ENCODE results near the gene TMEM221. TPM values are rescaled to one million over a fixed set of nuclear protein-coding genes. Genes with fewer than 3 reads are reported as not detected.

TMEM221 gene
- total RNA-seq, 8 experiments from 2014 or later, result 0.23 to 1.7 (median 0.29) TPM; not detected in 1

DNA sequence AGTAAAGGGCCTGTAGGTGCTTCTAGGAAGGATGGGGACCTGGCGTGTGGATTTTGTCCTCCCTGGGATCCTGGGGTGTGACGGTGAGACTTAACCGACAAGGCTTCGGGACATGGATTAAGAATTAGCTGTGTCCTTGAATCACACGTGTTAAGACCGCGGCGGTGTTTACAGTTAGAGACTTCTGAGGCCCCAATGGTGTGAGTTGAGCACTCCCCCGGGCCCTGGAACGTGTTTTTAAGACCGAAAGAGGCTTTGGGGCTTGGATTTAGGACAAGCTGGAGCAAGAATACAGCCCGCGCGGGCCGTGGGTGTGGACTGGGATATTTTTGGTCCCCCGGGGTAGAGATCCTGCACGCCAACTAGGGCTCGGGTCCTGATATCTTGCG is 20.6 kb upstream of the TMEM221 start:
- in situ Hi-C loops (cut with MboI; ENCODE audit: low pct_unique_long_range_greater_than_20kb in 2 of 9, low sequenced_read_pairs in 9 of 9, unreplicated experiment in 9 of 9), result loop anchor here in 1 of 9 experiments (10.0 kb wide), 1 partner anchor 64 kb away; the partner anchor contains the start of gene BST2
- Histone ChIP-seq H3K27ac (peak overlapping the region in 1 of 2 donors; percentile 80), H3K4me3 (peak overlapping the region; percentile 57 to 89 (median 73)), H3K4me1 (replicated peaks in 1 of 2) (peaks cover 11 to 16% of the 10 kb centered on the region in 2 donors)
- WGBS, 10 experiments, result 0 to 9% (median 5%) methylated on average over 3 to 19 of the region's 19 CpGs; no CpG with 5 or more reads in 5 of the 10 experiments
- peak in 3 of 8 experiments; percentile 0 to 4 (median 3) for ATAC-seq (replicated peaks in 6 of 8)

DNA sequence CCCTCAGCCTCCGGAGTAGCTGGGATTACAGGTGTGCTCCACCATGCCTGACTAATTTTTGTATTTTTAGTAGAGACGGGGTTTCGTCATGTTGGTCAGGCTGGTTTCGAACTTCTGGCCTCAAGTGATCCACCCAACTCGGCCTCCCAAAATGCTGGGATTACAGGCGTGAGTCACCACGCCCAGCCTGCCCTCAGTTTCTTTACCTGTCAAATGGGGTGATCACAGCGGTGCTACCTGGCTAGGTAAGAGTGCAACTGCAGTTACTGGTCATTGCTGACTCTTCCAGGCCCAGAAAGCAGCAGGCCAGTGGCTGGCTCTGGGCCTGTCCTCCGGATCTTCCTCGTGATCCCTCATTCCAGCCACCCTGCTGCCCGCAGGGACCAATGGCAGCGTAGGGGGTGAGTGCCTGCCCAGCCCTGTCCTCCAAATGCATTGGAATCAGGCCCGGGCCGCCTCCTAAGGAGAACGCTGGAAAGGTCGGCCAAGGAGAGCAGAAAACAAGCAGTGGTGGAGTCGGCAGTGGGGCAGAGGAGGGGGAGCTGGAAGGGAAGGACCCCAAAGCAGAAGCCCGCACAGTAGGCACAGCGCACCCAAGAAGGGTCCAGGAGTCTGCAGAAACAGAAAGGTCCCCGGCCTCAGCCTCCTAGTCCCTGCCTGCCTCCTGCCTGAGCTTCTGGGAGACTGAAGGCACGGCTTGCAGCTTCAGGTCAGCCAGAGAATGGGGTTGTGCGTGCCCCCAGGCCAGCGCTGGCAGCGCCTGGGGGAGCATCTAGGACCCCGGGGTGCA is 20.0 kb upstream of the TMEM221 start:
- WGBS, 10 experiments, result 22 to 100% (median 80%) methylated on average over 3 to 8 of the region's 25 CpGs; no CpG with 5 or more reads in 1 of the 10 experiments
- in situ Hi-C loops (cut with MboI; ENCODE audit: low pct_unique_long_range_greater_than_20kb in 2 of 9, low sequenced_read_pairs in 9 of 9, unreplicated experiment in 9 of 9), result loop anchor here in 1 of 9 experiments (10.0 kb wide), 1 partner anchor 64 kb away; the partner anchor contains the start of gene BST2

GRCh38 chr19:17467471-17468301 is 19.2 kb upstream of the TMEM221 start:
- H3K27ac ChIP-seq, result no peak overlapping the region
- no peak for ATAC-seq (replicated peaks in 6 of 8)
- 55 to 90% (median 71%) methylated on average over 1 to 11 of the region's 12 CpGs; no CpG with 5 or more reads in 1 of the 10 experiments for WGBS, 10 experiments

More for the DNA sequence above, 20.0 kb upstream of the TMEM221 start:
- Histone ChIP-seq H3K4me3 (peak overlapping the region in 3 of 5 donors; percentile 73 to 89 (median 83)), H3K27ac (peak overlapping the region in 1 of 2 donors; percentile 80), H3K4me1 (replicated peaks in 1 of 2) (peaks cover 11 to 16% of the 10 kb centered on the region in 2 donors)
- ATAC-seq (replicated peaks in 6 of 8), result peak in 1 of 8 experiments; percentile 0

GRCh38 chr19:17466487-17466850 is 18.0 kb upstream of the TMEM221 start:
- Histone ChIP-seq H3K4me1 (replicated peaks in 1 of 2) (peaks cover 9 to 14% of the 10 kb centered on the region in 2 donors), H3K4me3 (no peak overlapping the region), H3K27ac (no peak overlapping the region)
- ATAC-seq (replicated peaks in 6 of 8), result no peak
- 0 to 100% (median 24%) methylated on average over 1 to 6 of the region's 6 CpGs; no CpG with 5 or more reads in 1 of the 10 experiments for WGBS, 10 experiments
- in situ Hi-C loops (cut with MboI; ENCODE audit: low pct_unique_long_range_greater_than_20kb in 2 of 9, low sequenced_read_pairs in 9 of 9, unreplicated experiment in 9 of 9), result loop anchor here in 1 of 9 experiments (10.0 kb wide), 1 partner anchor 62 kb away; the partner anchor contains the start of gene BST2

More at GRCh38 chr19:17467471-17468301, 19.2 kb upstream of the TMEM221 start:
- Histone ChIP-seq H3K4me1 (replicated peaks in 1 of 2) (peaks cover 11 to 16% of the 10 kb centered on the region in 2 donors), H3K4me3 (no peak overlapping the region)
- in situ Hi-C loops (cut with MboI; ENCODE audit: low pct_unique_long_range_greater_than_20kb in 2 of 9, low sequenced_read_pairs in 9 of 9, unreplicated experiment in 9 of 9), result loop anchor here in 1 of 9 experiments (10.0 kb wide), 1 partner anchor 63 kb away; the partner anchor contains the start of gene BST2

DNA sequence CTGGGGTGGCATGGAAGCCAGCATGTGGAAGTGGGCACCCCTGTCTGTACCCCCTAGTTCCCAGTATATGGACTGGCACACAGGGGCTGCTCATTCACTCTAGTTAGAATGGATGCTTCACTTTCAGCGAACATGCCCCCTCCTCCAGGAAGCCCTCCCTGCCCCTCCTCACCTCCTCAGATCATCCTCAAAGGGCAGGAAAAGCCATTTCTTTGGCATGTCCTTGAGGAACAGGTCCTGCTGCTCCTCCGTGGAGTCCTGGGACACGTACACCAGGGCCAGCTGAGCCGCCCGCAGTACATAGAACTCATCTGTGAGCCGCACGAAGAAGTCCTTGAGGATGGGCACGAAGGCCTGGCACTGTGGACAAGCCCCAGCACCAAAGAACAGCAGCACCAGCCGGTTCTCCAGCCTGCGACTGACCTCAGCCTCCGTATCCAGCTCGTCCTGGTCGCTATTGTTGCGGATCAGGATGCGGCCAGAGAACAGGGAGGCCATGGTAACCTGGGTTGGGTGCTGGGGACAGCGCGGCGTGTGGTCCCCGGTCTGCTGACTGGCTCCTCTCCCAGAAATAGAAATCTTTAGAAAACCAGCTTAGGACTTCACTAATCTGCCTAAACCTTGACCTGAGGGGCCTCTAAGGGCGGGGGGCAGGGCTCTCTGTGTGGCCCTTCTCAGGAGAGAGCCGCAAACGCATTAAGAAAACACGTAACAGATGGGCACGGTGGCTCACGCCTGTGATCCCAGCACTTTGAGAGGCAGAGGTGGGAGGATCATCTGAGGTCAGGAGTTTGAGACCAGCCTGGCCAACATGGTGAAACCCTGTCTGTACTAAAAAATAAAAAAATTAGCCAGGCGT is 12.1 kb upstream of the TMEM221 start, which contains the start of gene NXNL1:
Gene NXNL1, minus strand, starts transcription at position 555 of the 859 bp plus-strand sequence. Its CDS starts 57 bp downstream, at position 498.
- no peak within 1 kb of the TSS for H3K4me3 ChIP-seq
- no peak within 1 kb of the TSS for H3K27ac ChIP-seq
- 27 to 100% (median 74%) methylated on average over 1 to 13 of the region's 26 CpGs; no CpG with 5 or more reads in 6 of the 10 experiments for WGBS, 10 experiments
- ATAC-seq (replicated peaks in 6 of 8), result no peak
- H3K4me1 ChIP-seq (replicated peaks in 1 of 2), result no peaks in the 10 kb centered on the region
- in situ Hi-C loops (cut with MboI; ENCODE audit: low pct_unique_long_range_greater_than_20kb in 2 of 9, low sequenced_read_pairs in 9 of 9, unreplicated experiment in 9 of 9), result loop anchor here in 1 of 9 experiments (10.0 kb wide), 1 partner anchor 56 kb away; the partner anchor contains the start of gene BST2

GRCh38 chr19:17458970-17459369 is 10.5 kb upstream of the TMEM221 start:
- WGBS, 10 experiments, result 40 to 93% (median 59%) methylated on average over 2 to 3 of the region's 3 CpGs
- in situ Hi-C loops (cut with MboI; ENCODE audit: low pct_unique_long_range_greater_than_20kb in 2 of 9, low sequenced_read_pairs in 9 of 9, unreplicated experiment in 9 of 9), result no loop called here
- H3K27ac ChIP-seq, result no peak overlapping the region
- H3K4me3 ChIP-seq, result no peak overlapping the region
- peaks cover 4 to 6% of the 10 kb centered on the region in 2 donors for H3K4me1 ChIP-seq (replicated peaks in 1 of 2)
- no peak for ATAC-seq (replicated peaks in 6 of 8)

- 20 to 50% (median 33%) methylated on average over 1 to 5 of the region's 6 CpGs; no CpG with 5 or more reads in 3 of the 10 experiments for WGBS, 10 experiments
- no peak for ATAC-seq (replicated peaks in 6 of 8)
- in situ Hi-C loops (cut with MboI; ENCODE audit: low pct_unique_long_range_greater_than_20kb in 2 of 9, low sequenced_read_pairs in 9 of 9, unreplicated experiment in 9 of 9), result no loop called here
- Histone ChIP-seq H3K4me1 (replicated peaks in 1 of 2) (peaks cover 4 to 6% of the 10 kb centered on the region in 2 donors), H3K27ac (no peak overlapping the region), H3K4me3 (no peak overlapping the region)
These were observed 9.1 kb upstream of the TMEM221 start for GRCh38 chr19:17457616-17458015.

- H3K4me1 ChIP-seq (replicated peaks in 1 of 2), result peaks cover 4 to 6% of the 10 kb centered on the region in 2 donors
- no peak overlapping the region for H3K4me3 ChIP-seq
- WGBS, 10 experiments, result 60 to 100% (median 84%) methylated on average over 1 to 4 of the region's 11 CpGs; no CpG with 5 or more reads in 3 of the 10 experiments
- H3K27ac ChIP-seq, result no peak overlapping the region
- ATAC-seq (replicated peaks in 6 of 8), result no peak
- in situ Hi-C loops (cut with MboI; ENCODE audit: low pct_unique_long_range_greater_than_20kb in 2 of 9, low sequenced_read_pairs in 9 of 9, unreplicated experiment in 9 of 9), result no loop called here
These were observed 7.7 kb upstream of the TMEM221 start for GRCh38 chr19:17456127-17456526.

DNA sequence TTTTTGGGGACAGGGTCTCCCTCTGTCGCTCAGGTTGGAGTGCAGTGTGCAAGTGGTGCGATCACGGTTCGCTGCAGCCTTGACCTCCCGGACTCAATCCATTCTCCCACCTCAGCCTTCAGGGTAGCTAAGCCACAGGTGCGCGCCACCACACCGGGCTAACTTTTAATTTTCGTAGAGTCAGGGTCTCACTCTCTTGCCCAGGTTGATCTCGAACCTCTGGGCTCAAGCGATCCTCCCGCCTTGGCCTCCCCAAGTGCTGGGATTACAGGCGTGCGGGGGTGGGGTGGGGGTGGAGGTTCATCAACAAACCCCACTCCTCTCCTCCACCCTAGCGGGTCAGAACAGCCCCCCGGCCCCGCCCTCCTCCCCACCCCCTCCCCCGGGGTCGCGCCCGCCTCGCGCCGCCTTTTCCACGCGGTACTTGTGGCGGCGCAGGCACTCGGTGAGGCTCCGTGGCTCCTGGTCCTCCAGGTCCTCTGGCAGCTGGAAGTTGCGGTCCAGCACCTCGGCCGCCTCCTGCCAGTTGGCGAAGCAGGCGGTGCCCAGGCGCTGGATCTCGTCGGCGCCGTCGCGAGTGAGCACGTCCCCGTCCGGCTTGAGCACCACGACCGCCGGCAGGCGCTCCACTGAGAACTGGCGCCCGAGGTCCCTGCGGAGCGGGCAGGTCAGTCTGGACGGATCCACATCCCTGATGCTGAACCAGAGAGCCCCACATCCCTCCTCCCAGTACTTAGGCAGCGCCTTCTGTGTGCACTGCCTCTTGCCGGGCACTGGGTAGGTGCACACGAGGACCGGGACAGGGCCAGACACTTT is 7.0 kb upstream of the TMEM221 start:
- Histone ChIP-seq H3K4me3 (no peak overlapping the region), H3K4me1 (replicated peaks in 1 of 2) (peaks cover 4 to 6% of the 10 kb centered on the region in 2 donors), H3K27ac (no peak overlapping the region)
- peak in 4 of 8 experiments; percentile 7 to 24 (median 14) for ATAC-seq (replicated peaks in 6 of 8)
- in situ Hi-C loops (cut with MboI; ENCODE audit: low pct_unique_long_range_greater_than_20kb in 2 of 9, low sequenced_read_pairs in 9 of 9, unreplicated experiment in 9 of 9), result no loop called here
- 0 to 29% methylated on average over 1 to 10 of the region's 58 CpGs; no CpG with 5 or more reads in 8 of the 10 experiments for WGBS, 10 experiments

GRCh38 chr19:17454576-17455071 is 6.2 kb upstream of the TMEM221 start:
- Histone ChIP-seq H3K4me3 (no peak overlapping the region), H3K4me1 (replicated peaks in 1 of 2) (peaks cover 4 to 6% of the 10 kb centered on the region in 2 donors), H3K27ac (no peak overlapping the region)
- WGBS, 10 experiments, result no CpG with 5 or more reads among the region's 13 CpGs
- in situ Hi-C loops (cut with MboI; ENCODE audit: low pct_unique_long_range_greater_than_20kb in 2 of 9, low sequenced_read_pairs in 9 of 9, unreplicated experiment in 9 of 9), result no loop called here
- peak in 6 of 8 experiments; percentile 31 to 85 (median 74) for ATAC-seq (replicated peaks in 6 of 8)

GRCh38 chr19:17451820-17452219 is 3.4 kb upstream of the TMEM221 start:
- Histone ChIP-seq H3K27ac (no peak overlapping the region), H3K4me1 (replicated peaks in 1 of 2) (peaks cover 4 to 11% of the 10 kb centered on the region in 2 donors), H3K4me3 (no peak overlapping the region)
- WGBS, 10 experiments, result 27 to 100% (median 81%) methylated on average over 1 to 3 of the region's 4 CpGs; no CpG with 5 or more reads in 1 of the 10 experiments
- in situ Hi-C loops (cut with MboI; ENCODE audit: low pct_unique_long_range_greater_than_20kb in 2 of 9, low sequenced_read_pairs in 9 of 9, unreplicated experiment in 9 of 9), result no loop called here
- ATAC-seq (replicated peaks in 6 of 8), result no peak

Data from motor neuron (in vitro differentiated cells).